WERI-Rb-1 (cell line): ENCODE results near the gene SNX1.

Experiments used
- DNase-seq: peaks from one replicate; pipeline ENCODE4 v3.0.0-alpha.2; 2020
- H3K27ac ChIP-seq: fragments of 250-450 bp; sonication (Bioruptor Pico); 2 replicates; pipeline ENCODE4 v1.5.1; 2020; ENCODE audit warnings: mild to moderate bottlenecking, moderate library complexity
- H3K27me3 ChIP-seq: fragments of 250-450 bp; sonication (Bioruptor Pico); 2 replicates; pipeline ENCODE4 v1.5.1; 2021; ENCODE audit warnings: mild to moderate bottlenecking, low read depth, moderate library complexity; ENCODE audit not compliant: insufficient read depth, severe bottlenecking
- H3K36me3 ChIP-seq: fragments of 250-450 bp; sonication (Bioruptor Pico); 2 replicates; pipeline ENCODE4 v1.5.1; 2020; ENCODE audit warnings: mild to moderate bottlenecking, moderate library complexity
- H3K4me3 ChIP-seq: 2 replicates; pipeline ENCODE4 v1.5.1; 2011; ENCODE audit warnings: low read depth, mild to moderate bottlenecking, control low read depth, low read length
- H3K9me3 ChIP-seq: fragments of 250-450 bp; sonication (Bioruptor Pico); 2 replicates; pipeline ENCODE4 v1.5.1; 2021; ENCODE audit warnings: mild to moderate bottlenecking, moderate library complexity; ENCODE audit not compliant: severe bottlenecking
- TF ChIP-seq, protein P1 (sequence below): IDR thresholded peaks from 2 replicates; pipeline ENCODE4 v1.5.1; 2011; ENCODE audit warnings: low read depth, mild to moderate bottlenecking, control low read depth, inconsistent platforms, low read length

The SNX1 gene

DNA sequence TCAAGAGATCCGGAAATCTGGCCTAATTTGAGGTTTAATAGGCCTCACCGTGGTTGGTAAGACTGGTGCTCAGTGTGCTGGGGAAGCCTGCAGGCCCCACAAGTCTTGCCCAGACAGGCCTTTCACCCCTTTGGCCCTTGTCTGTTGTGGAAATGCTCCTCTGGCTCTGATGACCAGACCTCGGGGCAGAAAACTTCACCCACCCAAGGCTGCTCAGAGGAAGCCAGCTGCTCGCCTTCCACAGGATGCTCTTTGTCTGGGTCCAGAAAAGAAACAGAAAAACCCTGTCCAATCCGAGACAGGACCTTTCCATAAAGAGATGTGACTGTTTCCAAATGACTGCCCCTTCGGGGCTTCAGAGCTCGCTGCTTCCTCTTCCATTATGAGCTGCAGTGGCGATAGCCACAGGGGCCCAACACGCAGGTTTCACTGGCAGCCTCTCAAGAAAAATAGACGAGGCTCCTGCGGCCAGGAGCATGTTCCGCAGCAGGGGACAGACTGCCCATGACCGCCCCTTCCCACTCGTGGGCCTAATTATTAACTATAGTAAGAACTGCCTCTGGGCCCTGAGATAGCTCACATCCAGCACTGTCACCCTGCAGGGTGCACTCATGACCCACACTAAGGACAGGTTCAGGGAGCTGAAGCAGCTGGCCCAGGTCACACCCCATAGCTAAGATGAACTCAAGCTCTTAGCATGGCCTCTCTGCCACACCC, 48.9 kb downstream of the SNX1 start:
- no peak overlapping the region for H3K4me3 ChIP-seq
- no peaks in the 10 kb centered on the region for H3K9me3 ChIP-seq
- TF ChIP-seq, protein P1, sequence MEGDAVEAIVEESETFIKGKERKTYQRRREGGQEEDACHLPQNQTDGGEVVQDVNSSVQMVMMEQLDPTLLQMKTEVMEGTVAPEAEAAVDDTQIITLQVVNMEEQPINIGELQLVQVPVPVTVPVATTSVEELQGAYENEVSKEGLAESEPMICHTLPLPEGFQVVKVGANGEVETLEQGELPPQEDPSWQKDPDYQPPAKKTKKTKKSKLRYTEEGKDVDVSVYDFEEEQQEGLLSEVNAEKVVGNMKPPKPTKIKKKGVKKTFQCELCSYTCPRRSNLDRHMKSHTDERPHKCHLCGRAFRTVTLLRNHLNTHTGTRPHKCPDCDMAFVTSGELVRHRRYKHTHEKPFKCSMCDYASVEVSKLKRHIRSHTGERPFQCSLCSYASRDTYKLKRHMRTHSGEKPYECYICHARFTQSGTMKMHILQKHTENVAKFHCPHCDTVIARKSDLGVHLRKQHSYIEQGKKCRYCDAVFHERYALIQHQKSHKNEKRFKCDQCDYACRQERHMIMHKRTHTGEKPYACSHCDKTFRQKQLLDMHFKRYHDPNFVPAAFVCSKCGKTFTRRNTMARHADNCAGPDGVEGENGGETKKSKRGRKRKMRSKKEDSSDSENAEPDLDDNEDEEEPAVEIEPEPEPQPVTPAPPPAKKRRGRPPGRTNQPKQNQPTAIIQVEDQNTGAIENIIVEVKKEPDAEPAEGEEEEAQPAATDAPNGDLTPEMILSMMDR: no peak
- no peak overlapping the region for H3K27ac ChIP-seq
- no peaks in the 10 kb centered on the region for H3K27me3 ChIP-seq
- peaks cover 9% of the 10 kb centered on the region for H3K36me3 ChIP-seq
- DNase-seq: no peak

DNA sequence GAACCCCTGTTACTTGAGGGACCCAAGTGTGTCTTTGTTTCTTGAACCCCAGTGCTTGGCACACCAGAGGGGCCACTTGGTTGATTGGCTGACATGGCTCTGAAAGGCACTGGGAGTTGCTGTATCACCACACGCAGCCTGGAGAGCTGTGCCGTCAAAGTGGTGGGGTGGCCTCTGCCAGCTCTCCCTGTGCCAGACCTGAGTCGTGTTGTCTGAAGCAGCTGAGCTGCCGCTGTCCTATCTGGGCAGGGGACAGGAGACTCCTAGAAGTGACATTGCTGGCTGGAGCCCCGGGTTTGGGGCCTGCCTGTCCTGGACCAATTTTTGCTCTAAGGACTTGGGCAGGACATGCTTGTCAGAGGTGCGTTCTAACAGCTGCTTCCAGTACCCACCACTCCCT, 50.3 kb downstream of the SNX1 start:
- TF ChIP-seq, protein P1: no peak
- no peaks in the 10 kb centered on the region for H3K9me3 ChIP-seq
- peaks cover 3% of the 10 kb centered on the region for H3K36me3 ChIP-seq
- no peak overlapping the region for H3K27ac ChIP-seq
- DNase-seq: no peak
- no peak overlapping the region for H3K4me3 ChIP-seq
- no peaks in the 10 kb centered on the region for H3K27me3 ChIP-seq

- TF ChIP-seq, protein P1: no peak
- H3K36me3 ChIP-seq: no peaks in the 10 kb centered on the region; the same call in none of the 2 replicates
- H3K9me3 ChIP-seq: no peaks in the 10 kb centered on the region
- DNase-seq: no peak
- H3K4me3 ChIP-seq: no peak overlapping the region
- H3K27ac ChIP-seq: no peak overlapping the region
- no peaks in the 10 kb centered on the region for H3K27me3 ChIP-seq
These were observed 50.7 kb downstream of the SNX1 start for GRCh38 chr15:64146520-64146884.

DNA sequence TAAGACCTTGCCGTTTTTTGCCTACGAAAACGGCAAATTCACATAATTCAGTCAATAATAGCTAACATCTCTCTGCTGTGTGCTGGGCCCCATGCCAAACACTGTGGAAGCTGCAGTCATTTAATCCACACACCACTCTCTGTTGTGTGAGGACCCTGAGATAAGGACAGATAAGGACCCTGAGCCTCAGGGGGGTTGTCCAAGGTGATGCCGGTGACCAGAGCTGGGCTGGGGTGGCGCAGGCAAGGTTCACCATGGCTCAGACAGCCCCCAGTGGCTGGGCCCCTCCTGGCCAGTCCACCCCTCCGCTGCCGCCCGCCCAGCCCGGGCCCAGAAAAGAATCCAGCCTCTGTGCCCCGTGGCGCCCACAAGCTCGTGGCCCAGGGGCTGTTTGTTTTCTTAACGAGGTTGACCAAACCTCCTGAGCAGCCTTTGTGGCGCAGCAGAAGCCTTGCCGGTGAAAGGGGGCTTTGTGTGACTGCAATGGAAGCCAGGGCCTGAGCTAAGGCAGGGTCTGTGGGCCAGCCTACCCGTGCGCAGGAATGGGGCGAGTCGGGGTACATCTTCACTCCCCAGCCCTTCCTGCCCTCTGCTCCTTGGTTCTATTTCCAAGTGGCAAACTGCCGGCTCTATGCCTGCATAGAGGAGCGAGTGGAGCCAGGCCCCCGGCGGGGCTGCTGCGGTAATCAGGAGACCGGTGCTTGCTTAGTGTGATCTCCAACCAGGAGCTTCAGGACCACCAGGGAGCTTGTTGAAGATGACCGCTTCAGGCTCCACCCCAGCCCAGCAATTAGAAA, 51.3 kb downstream of the SNX1 start:
- no peaks in the 10 kb centered on the region for H3K27me3 ChIP-seq
- no peak overlapping the region for H3K27ac ChIP-seq
- H3K36me3 ChIP-seq: no peaks in the 10 kb centered on the region; the same call in 1 of the 2 replicates
- DNase-seq: no peak
- TF ChIP-seq, protein P1: no peak
- no peak overlapping the region for H3K4me3 ChIP-seq
- no peaks in the 10 kb centered on the region for H3K9me3 ChIP-seq

DNA sequence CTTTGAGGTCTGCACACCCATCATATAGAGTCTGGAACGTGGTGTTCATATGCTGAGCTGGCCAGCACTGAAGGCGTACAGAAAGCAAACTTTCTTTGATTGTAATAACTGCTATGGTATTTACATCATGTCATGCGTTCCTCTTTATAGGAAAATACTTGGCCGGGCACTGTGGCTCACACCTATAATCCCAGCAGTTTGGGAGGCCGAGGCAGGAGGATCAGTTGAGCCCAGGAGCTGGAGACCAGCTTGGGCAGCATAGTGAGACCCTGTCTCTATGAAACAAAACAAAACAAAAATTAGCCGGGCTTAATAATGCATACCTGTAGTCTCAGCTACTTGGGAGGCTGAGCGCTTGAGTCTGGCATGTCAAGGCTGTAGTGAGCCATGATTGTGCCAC, 52.4 kb downstream of the SNX1 start:
- Histone ChIP-seq H3K9me3 (no peaks in the 10 kb centered on the region), H3K27me3 (peaks cover 2% of the 10 kb centered on the region), H3K36me3 (no peaks in the 10 kb centered on the region; the same call in 1 of the 2 replicates), H3K27ac (no peak overlapping the region), H3K4me3 (no peak overlapping the region)
- DNase-seq: no peak
- TF ChIP-seq, protein P1: no peak
